IMR-90 (cell line): ENCODE measurements around the gene AMPD3. TPM values are rescaled to one million over a fixed set of nuclear protein-coding genes. Genes with fewer than 3 reads are reported as not detected.

Source experiments
- ATAC-seq: fragments of 200-7000 bp; cut with Tn5 transposase; 2 replicates; pipeline ENCODE4 v1.9.1; 2020; ENCODE audit warnings: low read depth, mild to moderate bottlenecking, moderate library complexity
- BruUV-seq: library from RNA; stranded (reverse); fragments of 400-500 nt; replicated peaks from 2 replicates; lab custom pipeline; 2021; lab: Mats Ljungman, UMichigan
- CTCF ChIA-PET: fragments of 300-600 bp; formaldehyde crosslinking; extraction: SDS; loops from one replicate; lab custom pipeline; 2021; ENCODE audit warnings: antibody characterized with exemption; lab: Yijun Ruan, JAX
- POLR2A ChIA-PET: fragments of 300-600 bp; sonication (Branson Sonifier 250); formaldehyde crosslinking; loops from one replicate; lab custom pipeline; 2022; ENCODE audit warnings: antibody characterized with exemption; ENCODE audit not compliant: unreplicated experiment; lab: Charles Lee
- DNase-seq: peaks from one replicate; pipeline ENCODE4 v3.0.0; 2013
- H2AFZ ChIP-seq: replicated peaks from 2 replicates; pipeline ENCODE3; 2013; ENCODE audit warnings: low read length, mild to moderate bottlenecking; ENCODE audit not compliant: poor library complexity
- H2AK5ac ChIP-seq: 2 replicates; pipeline ENCODE4 v1.6.1; 2013; ENCODE audit warnings: low read depth, low read length, inconsistent platforms
- H2AK9ac ChIP-seq: replicated peaks from 2 replicates; pipeline ENCODE3; 2013; ENCODE audit warnings: mild to moderate bottlenecking, low read depth, low read length, moderate library complexity; ENCODE audit not compliant: poor library complexity
- H2BK120ac ChIP-seq: 2 replicates; pipeline ENCODE4 v1.6.1; 2013; ENCODE audit warnings: low read depth, low read length, inconsistent platforms
- H2BK15ac ChIP-seq: 3 replicates; pipeline ENCODE4 v1.6.1; 2013; ENCODE audit warnings: low read depth, low read length, inconsistent platforms
- H2BK20ac ChIP-seq: 2 replicates; pipeline ENCODE4 v1.6.1; 2013; ENCODE audit warnings: low read depth, mild to moderate bottlenecking, inconsistent platforms, low read length, moderate library complexity
- H2BK5ac ChIP-seq: 2 replicates; pipeline ENCODE4 v1.6.1; 2013; ENCODE audit warnings: mild to moderate bottlenecking, low read depth, low read length, inconsistent platforms; ENCODE audit not compliant: poor library complexity, severe bottlenecking
- H3K14ac ChIP-seq: replicated peaks from 2 replicates; pipeline ENCODE4 v1.6.1; 2013; ENCODE audit warnings: low read depth, low read length, inconsistent platforms
- H3K18ac ChIP-seq: 2 replicates; pipeline ENCODE4 v1.6.1; 2013; ENCODE audit warnings: low read depth, low read length, control low read depth
- H3K23ac ChIP-seq: 2 replicates; pipeline ENCODE4 v1.6.1; 2013; ENCODE audit warnings: low read depth, low read length, inconsistent platforms
- H3K27ac ChIP-seq: 2 replicates; pipeline ENCODE4 v1.5.1; 2013; ENCODE audit warnings: mild to moderate bottlenecking, control low read depth, low read length; ENCODE audit not compliant: insufficient read depth
- H3K27me3 ChIP-seq: 2 replicates; pipeline ENCODE4 v1.6.1; 2013; ENCODE audit warnings: low read length; ENCODE audit not compliant: control insufficient read depth, insufficient read depth
- H3K36me3 ChIP-seq: 2 replicates; pipeline ENCODE4 v1.6.1; 2013; ENCODE audit warnings: low read length, mixed read lengths; ENCODE audit not compliant: control insufficient read depth, insufficient read depth
- H3K4ac ChIP-seq: 2 replicates; pipeline ENCODE4 v1.6.1; 2013; ENCODE audit warnings: low read depth, low read length, inconsistent platforms
- H3K4me1 ChIP-seq: 2 replicates; pipeline ENCODE4 v1.6.1; 2013; ENCODE audit warnings: low read length, mixed read lengths; ENCODE audit not compliant: control insufficient read depth, insufficient read depth
- H3K4me2 ChIP-seq: 2 replicates; pipeline ENCODE4 v1.6.1; 2013; ENCODE audit warnings: low read depth, mild to moderate bottlenecking, control low read depth, low read length, moderate library complexity
- H3K4me3 ChIP-seq: 2 replicates; pipeline ENCODE4 v1.5.1; 2013; ENCODE audit warnings: low read depth, mild to moderate bottlenecking, control low read depth, low read length, moderate library complexity; ENCODE audit not compliant: insufficient read depth
- H3K56ac ChIP-seq: 2 replicates; pipeline ENCODE4 v1.6.1; 2013; ENCODE audit warnings: low read length, inconsistent platforms; ENCODE audit not compliant: insufficient read depth; ENCODE audit errors: extremely low read depth
- H3K79me1 ChIP-seq, 2 experiments: 2 replicates each; pipeline ENCODE4 v1.6.1; 2013; ENCODE audit warnings: low read length in 2 of 2, inconsistent platforms in 1 of 2, low read depth in 1 of 2
- H3K9ac ChIP-seq: 2 replicates; pipeline ENCODE4 v1.6.1; 2013; ENCODE audit warnings: low read depth, low read length, control low read depth
- H3K9me1 ChIP-seq: 2 replicates; pipeline ENCODE4 v1.6.1; 2013; ENCODE audit warnings: low read length, inconsistent platforms; ENCODE audit not compliant: insufficient read depth
- H3K9me3 ChIP-seq: 2 replicates; pipeline ENCODE4 v1.6.1; 2013; ENCODE audit warnings: low read length; ENCODE audit not compliant: control insufficient read depth, insufficient read depth
- H4K20me1 ChIP-seq: 2 replicates; pipeline ENCODE4 v1.6.1; 2013; ENCODE audit warnings: low read length, inconsistent platforms; ENCODE audit not compliant: insufficient read depth
- H4K5ac ChIP-seq: 2 replicates; pipeline ENCODE4 v1.6.1; 2013; ENCODE audit warnings: mild to moderate bottlenecking, low read depth, low read length, control low read depth
- H4K8ac ChIP-seq, 2 experiments: 2 replicates each; pipeline ENCODE4 v1.6.1; 2013; ENCODE audit warnings: low read depth in 2 of 2, low read length in 2 of 2, control low read depth in 1 of 2, inconsistent platforms in 1 of 2
- H4K91ac ChIP-seq: 2 replicates; pipeline ENCODE4 v1.6.1; 2013; ENCODE audit warnings: low read depth, low read length, inconsistent platforms; ENCODE audit not compliant: insufficient read depth
- CEBPB ChIP-seq: IDR thresholded peaks from 2 replicates; pipeline ENCODE4 v1.6.1; 2012; ENCODE audit warnings: low read depth, low read length, improper control_type of control experiment
- CHD1 ChIP-seq: IDR thresholded peaks from 2 replicates; pipeline ENCODE4 v1.6.1; 2012; ENCODE audit warnings: low read depth, low read length, improper control_type of control experiment
- CTCF ChIP-seq: conservative IDR thresholded peaks from 2 replicates; pipeline ENCODE4 v1.5.1; 2012; ENCODE audit warnings: mild to moderate bottlenecking, low read depth, low read length, improper control_type of control experiment
- ELK1 ChIP-seq: fragments of 150-350 bp; IDR thresholded peaks from 2 replicates; pipeline ENCODE4 v1.6.1; 2016; ENCODE audit warnings: low read depth, mild to moderate bottlenecking, low read length, moderate library complexity, borderline replicate concordance
- FOS ChIP-seq: fragments of 150-350 bp; IDR thresholded peaks from 2 replicates; pipeline ENCODE4 v1.6.1; 2016; ENCODE audit warnings: low read depth, low read length
- RAD21 ChIP-seq: IDR thresholded peaks from 2 replicates; pipeline ENCODE4 v1.6.1; 2012; ENCODE audit warnings: low read length, improper control_type of control experiment
- RCOR1 ChIP-seq: IDR thresholded peaks from 2 replicates; pipeline ENCODE4 v1.6.1; 2012; ENCODE audit warnings: mild to moderate bottlenecking, low read length, improper control_type of control experiment; ENCODE audit not compliant: insufficient replicate concordance
- USF2 ChIP-seq: fragments of 150-350 bp; IDR thresholded peaks from 2 replicates; pipeline ENCODE4 v1.6.1; 2017; ENCODE audit warnings: mild to moderate bottlenecking, antibody characterized with exemption, low read length, low read depth
- WGBS, 2 experiments: methylation state at CpG; one replicate each; pipeline versions ENCODE4 v1.1.5 to v1.1.7; 2013; ENCODE audit warnings: missing lambda C conversion rate in 2 of 2; ENCODE audit not compliant: insufficient read length in 1 of 2; ENCODE audit errors: extremely low coverage in 2 of 2; 5-methylcytosine and 5-hydroxymethylcytosine counted together
- dilution Hi-C: fragments of 300-500 bp; cut with HindIII; formaldehyde crosslinking; loops from one replicate; pipeline ENCODE4 v1.14.3; 2018; ENCODE audit warnings: low sequenced_read_pairs; ENCODE audit not compliant: unreplicated experiment
- in situ Hi-C: fragments of 300-500 bp; cut with MboI; formaldehyde crosslinking; loops from 3 replicates; pipeline ENCODE4 v1.14.3; 2019; ENCODE audit warnings: low sequenced_read_pairs, inconsistent platforms, mixed read lengths
- intact Hi-C: fragments of 100-400 bp; cut with micrococcal nuclease; formaldehyde crosslinking; loops from 2 replicates; pipeline ENCODE4 v1.10.0; 2022
- polyA plus RNA-seq, 3 experiments: library from polyadenylated mRNA; depleted of rRNA; stranded (reverse); fragments of >200 nt; gene quantifications; 2 replicates each; pipeline ENCODE4 v1.2.3, GENCODE V29; 2012; ENCODE audit warnings: low replicate concordance in 1 of 3
- total RNA-seq: library from RNA; depleted of rRNA; stranded (reverse); fragments of >200 nt; gene quantifications from 2 replicates; pipeline ENCODE4 v1.2.3, GENCODE V29; 2012

Gene AMPD3
- total and polyA plus RNA-seq, 2 of the 4 experiments (the other 2 are of a cell fraction) = 8.6 to 12.1 TPM

- no peak overlapping the region for H3K4me3 ChIP-seq
- peak overlapping the region; percentile 63; the same call in 1 of the 2 replicates for H2AK5ac ChIP-seq
- H4K20me1 ChIP-seq = peaks cover 3% of the 10 kb centered on the region; the same call in 1 of the 2 replicates
- H3K9ac ChIP-seq = no peak overlapping the region
- DNase-seq (peak; percentile 64), ATAC-seq (0 out of 2 replicates have a peak, but pooled peaks have one; percentile 44)
- no peak overlapping the region for H4K8ac ChIP-seq
- H3K9me3 ChIP-seq = no peaks in the 10 kb centered on the region
- peak overlapping the region; percentile 20 for H2AK9ac ChIP-seq
- H3K4me2 ChIP-seq = no peak overlapping the region
- H2AFZ ChIP-seq = no peak overlapping the region
- H2BK20ac ChIP-seq = no peak overlapping the region
- H3K36me3 ChIP-seq = no peaks in the 10 kb centered on the region
- peaks cover 9% of the 10 kb centered on the region for H3K9me1 ChIP-seq
- WGBS, 2 experiments = no CpG with 5 or more reads among the region's 4 CpGs
- H3K56ac ChIP-seq = no peak overlapping the region
- no peak overlapping the region for H3K27ac ChIP-seq
- 0 out of 3 replicates have a peak overlapping the region, but pooled peaks have one; percentile 66 for H2BK15ac ChIP-seq
- ChIA-PET POLR2A (no interaction called here), CTCF (interaction anchor here (0.9 kb wide), 1 partner anchor 14 kb away, joined by 5 read pairs; the partner anchor contains the start of gene AMPD3)
- dilution Hi-C loops = no loop called here
- no peaks in the 10 kb centered on the region for H3K79me1 ChIP-seq
- no peaks in the 10 kb centered on the region for H3K27me3 ChIP-seq
- TF ChIP-seq RAD21 = no peak
- TF ChIP-seq FOS = no peak
- no peak for TF ChIP-seq RCOR1
- no peak for TF ChIP-seq USF2
- no peak for TF ChIP-seq ELK1
- TF ChIP-seq CHD1 = no peak
- TF ChIP-seq CTCF = no peak
- no peak for TF ChIP-seq CEBPB
- peak overlapping the region; percentile 35; the same call in 1 of the 2 replicates for H4K91ac ChIP-seq
- no TSS peak for BruUV-seq
- H3K4ac ChIP-seq = peak overlapping the region; percentile 51
- peaks cover 3% of the 10 kb centered on the region for H3K4me1 ChIP-seq
- H3K18ac ChIP-seq = no peak overlapping the region
- H2BK5ac ChIP-seq = no peak overlapping the region
- no peak overlapping the region for H3K14ac ChIP-seq
- H2BK120ac ChIP-seq = peak overlapping the region; percentile 45; the same call in 1 of the 2 replicates
- no peak overlapping the region; the same call in 1 of the 2 replicates for H3K23ac ChIP-seq
- in situ Hi-C loops = no loop called here
- H4K5ac ChIP-seq = no peak overlapping the region; the same call in 1 of the 2 replicates
- intact Hi-C loops = no loop called here
Measured at GRCh38 chr11:10441091-10441490, 14.0 kb upstream of the AMPD3 start.
